HG02588 (cell line): ENCODE measurements around the gene RTKN2.
A peak's percentile ranks its signal among the peaks of the same experiment; 100 is the strongest.
"Not testable (repeated sequence)": the region's sequence is repeated elsewhere in the genome, so short reads cannot be mapped to it uniquely, and the experiment has no call there.

Source experiments
- ATAC-seq: cut with Tn5 transposase; IDR thresholded peaks from one replicate; pipeline ENCODE4 v1.9.1; 2021; ENCODE audit warnings: mild to moderate bottlenecking, moderate library complexity; ENCODE audit not compliant: unreplicated experiment

RTKN2 gene

GRCh38 chr10:62261666-62262065, 7.0 kb downstream of the RTKN2 start:
- no peak for ATAC-seq

GRCh38 chr10:62259998-62260397, 8.6 kb downstream of the RTKN2 start:
- no peak for ATAC-seq

- no peak for ATAC-seq
Measured at GRCh38 chr10:62259456-62259855, 9.2 kb downstream of the RTKN2 start.

GRCh38 chr10:62258926-62259325, 9.7 kb downstream of the RTKN2 start:
- no peak for ATAC-seq

GRCh38 chr10:62253704-62254103, 14.9 kb downstream of the RTKN2 start:
- no peak for ATAC-seq

GRCh38 chr10:62252051-62252450, 16.6 kb downstream of the RTKN2 start:
- no peak for ATAC-seq

GRCh38 chr10:62250594-62251198, 17.9 kb downstream of the RTKN2 start:
- ATAC-seq: no peak

- no peak for ATAC-seq
Measured at GRCh38 chr10:62249957-62250356, 18.7 kb downstream of the RTKN2 start.

GRCh38 chr10:62248465-62248864, 20.2 kb downstream of the RTKN2 start:
- ATAC-seq: no peak

- ATAC-seq: peak; percentile 53
Measured at GRCh38 chr10:62244785-62245467, 23.7 kb downstream of the RTKN2 start.

GRCh38 chr10:62244088-62244487, 24.6 kb downstream of the RTKN2 start:
- no peak for ATAC-seq

GRCh38 chr10:62243647-62243997, 25.0 kb downstream of the RTKN2 start:
- peak; percentile 25 for ATAC-seq

GRCh38 chr10:62242965-62243646, 25.5 kb downstream of the RTKN2 start:
- ATAC-seq: peak; percentile 83

- not testable (repeated sequence) for ATAC-seq
Measured at GRCh38 chr10:62241521-62241920, 27.1 kb downstream of the RTKN2 start.

- ATAC-seq: no peak
Measured at GRCh38 chr10:62239994-62240393, 28.6 kb downstream of the RTKN2 start.

- no peak for ATAC-seq
Measured at GRCh38 chr10:62238880-62239279, 29.8 kb downstream of the RTKN2 start.

GRCh38 chr10:62237966-62238365, 30.7 kb downstream of the RTKN2 start:
- ATAC-seq: no peak

- no peak for ATAC-seq
Measured at GRCh38 chr10:62237506-62237905, 31.1 kb downstream of the RTKN2 start.

- no peak for ATAC-seq
Measured at GRCh38 chr10:62234077-62234605, 34.5 kb downstream of the RTKN2 start.

- no peak for ATAC-seq
Measured at GRCh38 chr10:62233356-62234076, 35.1 kb downstream of the RTKN2 start.

GRCh38 chr10:62231805-62232204, 36.8 kb downstream of the RTKN2 start:
- no peak for ATAC-seq
